HCT116 (cell line): ENCODE results near the gene PCGF2. TPM values are rescaled to one million over a fixed set of nuclear protein-coding genes. Genes with fewer than 3 reads are reported as not detected.

ENCODE experiments used
- ATAC-seq: fragments of 200-7000 bp; cut with Tn5 transposase; 2 replicates; pipeline ENCODE4 v1.9.1; 2020; ENCODE audit warnings: mild to moderate bottlenecking, moderate library complexity
- BruUV-seq: library from RNA; stranded (reverse); fragments of 400-500 nt; replicated peaks from 2 replicates; lab custom pipeline; 2021; lab: Mats Ljungman, UMichigan
- CTCF ChIA-PET: fragments of 300-600 bp; sonication (Branson Sonifier 250); formaldehyde crosslinking; loops from one replicate; lab custom pipeline; 2021; ENCODE audit warnings: antibody characterized with exemption; lab: Charles Lee
- POLR2A ChIA-PET: fragments of 300-600, 350-600 bp; sonication (Branson Sonifier 250); formaldehyde crosslinking; loops from one replicate; lab custom pipeline; 2021; ENCODE audit warnings: antibody characterized with exemption; lab: Charles Lee
- RAD21 ChIA-PET, 2 experiments: fragments of 300-600 bp; sonication (Branson Sonifier 250); formaldehyde crosslinking; loops; one replicate each; lab custom pipeline; 2023; ENCODE audit warnings: low total read pairs in 2 of 2; ENCODE audit not compliant: uncharacterized antibody in 2 of 2, unreplicated experiment in 2 of 2, low non-redundant PET in 1 of 2; lab: Charles Lee
- DNase-seq: peaks from one replicate; pipeline ENCODE4 v3.0.0-alpha.2; 2010; ENCODE audit warnings: low read depth, low spot score
- H2AFZ ChIP-seq: fragments of 200-600 bp; shearing (Covaris generic), sonication (generic); 2 replicates; pipeline ENCODE4 v1.6.1; 2017; ENCODE audit warnings: low read depth, mixed run types, mixed read lengths, antibody characterized with exemption, low read length; ENCODE audit not compliant: poor library complexity, severe bottlenecking
- H3K27ac ChIP-seq: 2 replicates; pipeline ENCODE4 v1.5.1; 2012; ENCODE audit warnings: low read depth, low read length
- H3K27me3 ChIP-seq: fragments of 200-600 bp; sonication (generic); 2 replicates; pipeline ENCODE4 v1.6.1; 2016; ENCODE audit warnings: mixed run types, low read length, mixed read lengths; ENCODE audit not compliant: insufficient read depth
- H3K36me3 ChIP-seq, 2 experiments: fragments of 200-500 bp in 1 of 2; fragments of 200-600 bp in 1 of 2; sonication (Bioruptor generic) in 1 of 2; sonication (generic) in 1 of 2; 2 replicates each; pipeline versions ENCODE4 v1.5.1 to v1.6.1; 2014 to 2016; ENCODE audit warnings: low read length in 2 of 2, inconsistent platforms in 1 of 2, mixed read lengths in 1 of 2, mixed run types in 1 of 2; ENCODE audit not compliant: insufficient read depth in 2 of 2, control insufficient read depth in 1 of 2
- H3K4me1 ChIP-seq, 2 experiments: fragments of 200-600 bp in 1 of 2; sonication (generic) in 1 of 2; 2 replicates each; pipeline versions ENCODE4 v1.5.1 to v1.6.1; 2012 to 2017; ENCODE audit warnings: low read length in 2 of 2, inconsistent platforms in 1 of 2, mild to moderate bottlenecking in 1 of 2, mixed read lengths in 1 of 2, mixed run types in 1 of 2, moderate library complexity in 1 of 2; ENCODE audit not compliant: insufficient read depth in 2 of 2, control insufficient read depth in 1 of 2
- H3K4me2 ChIP-seq: fragments of 200-600 bp; sonication (generic); 2 replicates; pipeline ENCODE4 v1.6.1; 2017; ENCODE audit warnings: mixed run types, low read length, mixed read lengths
- H3K4me3 ChIP-seq, 2 experiments: fragments of 200-600 bp in 1 of 2; sonication (generic) in 1 of 2; replicated peaks in 1 of 2; 2 replicates each; pipeline ENCODE4 v1.5.1; 2011 to 2016; ENCODE audit warnings: low read length in 2 of 2, control low read depth in 1 of 2, low read depth in 1 of 2, mild to moderate bottlenecking in 1 of 2, mixed read lengths in 1 of 2, mixed run types in 1 of 2
- H3K79me2 ChIP-seq: fragments of 200-600 bp; sonication (generic); 2 replicates; pipeline ENCODE4 v1.6.1; 2017; ENCODE audit warnings: mild to moderate bottlenecking, mixed run types, low read length, moderate library complexity, mixed read lengths; ENCODE audit not compliant: insufficient read depth
- H3K9ac ChIP-seq: fragments of 200-600 bp; sonication (generic); 2 replicates; pipeline ENCODE4 v1.6.1; 2016; ENCODE audit warnings: low read length, mixed read lengths
- H3K9me2 ChIP-seq: fragments of 200-600 bp; sonication (generic), shearing (Covaris generic); 2 replicates; pipeline ENCODE4 v1.6.1; 2017; ENCODE audit warnings: mixed run types, mild to moderate bottlenecking, moderate library complexity; ENCODE audit not compliant: insufficient read depth
- H3K9me3 ChIP-seq, 2 experiments: fragments of 200-500 bp in 1 of 2; fragments of 200-600 bp in 1 of 2; sonication (Bioruptor generic) in 1 of 2; sonication (generic) in 1 of 2; 2 replicates each; pipeline ENCODE4 v1.6.1; 2014 to 2017; ENCODE audit warnings: low read length in 2 of 2, mixed read lengths in 2 of 2, inconsistent platforms in 1 of 2, low read depth in 1 of 2, mild to moderate bottlenecking in 1 of 2, mixed run types in 1 of 2, moderate library complexity in 1 of 2; ENCODE audit not compliant: control insufficient read depth in 1 of 2, insufficient read depth in 1 of 2
- H4K20me1 ChIP-seq: fragments of 200-600 bp; sonication (generic), shearing (Covaris generic); 2 replicates; pipeline ENCODE4 v1.6.1; 2017; ENCODE audit warnings: mixed run types, mild to moderate bottlenecking, moderate library complexity; ENCODE audit not compliant: insufficient read depth
- CBX3 ChIP-seq: IDR thresholded peaks from 2 replicates; pipeline ENCODE4 v1.6.1; 2012; ENCODE audit warnings: low read depth
- EZH2 ChIP-seq: fragments of 200-600 bp; sonication (generic); IDR thresholded peaks from 2 replicates; pipeline ENCODE4 v1.6.1; 2017; ENCODE audit warnings: antibody characterized with exemption, mixed run types
- EZH2phosphoT487 ChIP-seq: fragments of 200-600 bp; IDR thresholded peaks from 2 replicates; pipeline ENCODE4 v1.6.1; 2018; ENCODE audit warnings: antibody characterized with exemption, borderline replicate concordance
- POLR2AphosphoS5 ChIP-seq: IDR thresholded peaks from 2 replicates; pipeline ENCODE4 v1.6.1; 2011; ENCODE audit warnings: mild to moderate bottlenecking, low read depth, low read length, moderate library complexity
- SIN3A ChIP-seq: IDR thresholded peaks from 2 replicates; pipeline ENCODE4 v1.6.1; 2012; ENCODE audit warnings: low read depth
- SP1 ChIP-seq: IDR thresholded peaks from 2 replicates; pipeline ENCODE4 v1.6.1; 2012; ENCODE audit warnings: low read depth
- YY1 ChIP-seq: IDR thresholded peaks from 2 replicates; pipeline ENCODE4 v1.6.1; 2011; ENCODE audit warnings: low read length, low read depth, moderate library complexity, mild to moderate bottlenecking; ENCODE audit not compliant: insufficient replicate concordance; ENCODE audit errors: extremely low read depth
- ZFX ChIP-seq: fragments of 450-650 bp; IDR thresholded peaks from 2 replicates; pipeline ENCODE4 v1.6.1; 2017
- ZNF274 ChIP-seq: fragments of 200-500 bp; sonication (Bioruptor generic); IDR thresholded peaks from 2 replicates; pipeline ENCODE4 v1.6.1; 2014; ENCODE audit warnings: mild to moderate bottlenecking, low read depth, low read length, inconsistent platforms
- intact Hi-C: fragments of 100-400 bp; cut with micrococcal nuclease; formaldehyde crosslinking; loops from 2 replicates; pipeline ENCODE4 v1.10.0; 2022
- total RNA-seq: library from RNA; stranded (reverse); gene quantifications from one replicate; pipeline ENCODE4 v1.2.1, GENCODE V29; 2021; ENCODE audit not compliant: unreplicated experiment
- TF ChIP-seq, protein P1 (sequence below): IDR thresholded peaks from 2 replicates; pipeline ENCODE4 v1.6.1; 2012; ENCODE audit warnings: low read depth
- TF ChIP-seq, protein P2 (sequence below): IDR thresholded peaks from 2 replicates; pipeline ENCODE4 v1.6.1; 2012
- TF ChIP-seq, protein P3 (sequence below): IDR thresholded peaks from 2 replicates; pipeline ENCODE4 v1.6.1; 2011; ENCODE audit warnings: mild to moderate bottlenecking, low read length, moderate library complexity; ENCODE audit not compliant: insufficient replicate concordance; ENCODE audit errors: extremely low read depth
- TF ChIP-seq, protein P4 (sequence below): IDR thresholded peaks from 2 replicates; pipeline ENCODE4 v1.6.1; 2012

The PCGF2 gene
- total RNA-seq, 1 experiment from 2014 or later = 64.6 TPM

DNA sequence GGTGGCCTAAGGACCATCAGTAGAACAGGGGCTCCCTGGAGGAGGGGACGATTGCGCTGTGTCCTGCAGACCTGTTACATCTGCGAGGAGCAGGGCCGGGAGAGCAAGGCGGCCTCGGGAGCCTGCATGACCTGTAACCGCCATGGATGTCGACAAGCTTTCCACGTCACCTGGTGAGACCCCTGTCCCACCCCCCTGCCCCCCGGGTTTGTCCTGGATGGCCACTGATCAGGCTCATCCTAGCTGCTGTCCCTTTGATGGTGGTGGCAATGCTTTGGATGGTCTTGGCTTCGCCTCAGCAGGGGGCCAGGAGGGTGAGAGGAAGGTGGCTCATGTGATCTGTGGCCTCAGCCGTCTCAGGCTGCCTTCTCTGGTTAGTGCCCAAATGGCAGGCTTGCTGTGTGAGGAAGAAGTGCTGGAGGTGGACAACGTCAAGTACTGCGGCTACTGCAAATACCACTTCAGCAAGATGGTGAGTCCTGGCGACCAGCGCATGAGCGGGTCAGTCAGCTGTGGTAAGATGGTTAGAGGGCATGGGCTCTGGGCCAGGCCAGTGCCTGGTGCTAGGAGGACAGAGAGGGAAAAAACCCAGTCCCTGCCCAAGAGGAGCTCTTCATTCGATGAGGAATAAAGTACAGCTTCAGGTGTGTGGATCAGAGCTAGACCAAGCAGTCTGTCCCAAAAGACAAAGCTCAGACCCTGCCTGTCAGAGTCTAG is 38.9 kb downstream of the PCGF2 start:
- H2AFZ ChIP-seq = no peak overlapping the region
- ATAC-seq (no peak), DNase-seq (no peak)
- CTCF ChIA-PET = no interaction called here
- H3K9me3 ChIP-seq = no peaks in the 10 kb centered on the region
- intact Hi-C loops = no loop called here
- TF ChIP-seq, protein P1, sequence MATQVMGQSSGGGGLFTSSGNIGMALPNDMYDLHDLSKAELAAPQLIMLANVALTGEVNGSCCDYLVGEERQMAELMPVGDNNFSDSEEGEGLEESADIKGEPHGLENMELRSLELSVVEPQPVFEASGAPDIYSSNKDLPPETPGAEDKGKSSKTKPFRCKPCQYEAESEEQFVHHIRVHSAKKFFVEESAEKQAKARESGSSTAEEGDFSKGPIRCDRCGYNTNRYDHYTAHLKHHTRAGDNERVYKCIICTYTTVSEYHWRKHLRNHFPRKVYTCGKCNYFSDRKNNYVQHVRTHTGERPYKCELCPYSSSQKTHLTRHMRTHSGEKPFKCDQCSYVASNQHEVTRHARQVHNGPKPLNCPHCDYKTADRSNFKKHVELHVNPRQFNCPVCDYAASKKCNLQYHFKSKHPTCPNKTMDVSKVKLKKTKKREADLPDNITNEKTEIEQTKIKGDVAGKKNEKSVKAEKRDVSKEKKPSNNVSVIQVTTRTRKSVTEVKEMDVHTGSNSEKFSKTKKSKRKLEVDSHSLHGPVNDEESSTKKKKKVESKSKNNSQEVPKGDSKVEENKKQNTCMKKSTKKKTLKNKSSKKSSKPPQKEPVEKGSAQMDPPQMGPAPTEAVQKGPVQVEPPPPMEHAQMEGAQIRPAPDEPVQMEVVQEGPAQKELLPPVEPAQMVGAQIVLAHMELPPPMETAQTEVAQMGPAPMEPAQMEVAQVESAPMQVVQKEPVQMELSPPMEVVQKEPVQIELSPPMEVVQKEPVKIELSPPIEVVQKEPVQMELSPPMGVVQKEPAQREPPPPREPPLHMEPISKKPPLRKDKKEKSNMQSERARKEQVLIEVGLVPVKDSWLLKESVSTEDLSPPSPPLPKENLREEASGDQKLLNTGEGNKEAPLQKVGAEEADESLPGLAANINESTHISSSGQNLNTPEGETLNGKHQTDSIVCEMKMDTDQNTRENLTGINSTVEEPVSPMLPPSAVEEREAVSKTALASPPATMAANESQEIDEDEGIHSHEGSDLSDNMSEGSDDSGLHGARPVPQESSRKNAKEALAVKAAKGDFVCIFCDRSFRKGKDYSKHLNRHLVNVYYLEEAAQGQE = no peak
- TF ChIP-seq YY1 = no peak
- no peak for TF ChIP-seq ZNF274
- TF ChIP-seq EZH2phosphoT487 = no peak
- TF ChIP-seq, protein P2, sequence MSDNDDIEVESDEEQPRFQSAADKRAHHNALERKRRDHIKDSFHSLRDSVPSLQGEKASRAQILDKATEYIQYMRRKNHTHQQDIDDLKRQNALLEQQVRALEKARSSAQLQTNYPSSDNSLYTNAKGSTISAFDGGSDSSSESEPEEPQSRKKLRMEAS = no peak
- no peak for TF ChIP-seq ZFX
- TF ChIP-seq, protein P3, sequence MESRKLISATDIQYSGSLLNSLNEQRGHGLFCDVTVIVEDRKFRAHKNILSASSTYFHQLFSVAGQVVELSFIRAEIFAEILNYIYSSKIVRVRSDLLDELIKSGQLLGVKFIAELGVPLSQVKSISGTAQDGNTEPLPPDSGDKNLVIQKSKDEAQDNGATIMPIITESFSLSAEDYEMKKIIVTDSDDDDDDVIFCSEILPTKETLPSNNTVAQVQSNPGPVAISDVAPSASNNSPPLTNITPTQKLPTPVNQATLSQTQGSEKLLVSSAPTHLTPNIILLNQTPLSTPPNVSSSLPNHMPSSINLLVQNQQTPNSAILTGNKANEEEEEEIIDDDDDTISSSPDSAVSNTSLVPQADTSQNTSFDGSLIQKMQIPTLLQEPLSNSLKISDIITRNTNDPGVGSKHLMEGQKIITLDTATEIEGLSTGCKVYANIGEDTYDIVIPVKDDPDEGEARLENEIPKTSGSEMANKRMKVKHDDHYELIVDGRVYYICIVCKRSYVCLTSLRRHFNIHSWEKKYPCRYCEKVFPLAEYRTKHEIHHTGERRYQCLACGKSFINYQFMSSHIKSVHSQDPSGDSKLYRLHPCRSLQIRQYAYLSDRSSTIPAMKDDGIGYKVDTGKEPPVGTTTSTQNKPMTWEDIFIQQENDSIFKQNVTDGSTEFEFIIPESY = no peak
- TF ChIP-seq CBX3 = no peak
- TF ChIP-seq EZH2 = no peak
- TF ChIP-seq SIN3A = no peak
- TF ChIP-seq SP1 = no peak
- TF ChIP-seq, protein P4, sequence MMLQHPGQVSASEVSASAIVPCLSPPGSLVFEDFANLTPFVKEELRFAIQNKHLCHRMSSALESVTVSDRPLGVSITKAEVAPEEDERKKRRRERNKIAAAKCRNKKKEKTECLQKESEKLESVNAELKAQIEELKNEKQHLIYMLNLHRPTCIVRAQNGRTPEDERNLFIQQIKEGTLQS = no peak
- no peak for TF ChIP-seq POLR2AphosphoS5
- H4K20me1 ChIP-seq = no peaks in the 10 kb centered on the region
- no peaks in the 10 kb centered on the region for H3K9me2 ChIP-seq
- H3K27ac ChIP-seq = no peak overlapping the region
- peaks cover 20 to 46% of the 10 kb centered on the region in 2 experiments; a peak in 3 of 4 replicates for H3K36me3 ChIP-seq
- no peak overlapping the region for H3K4me3 ChIP-seq
- peaks cover 8 to 20% of the 10 kb centered on the region in 2 experiments; a peak in 3 of 4 replicates for H3K4me1 ChIP-seq
- peaks cover 43% of the 10 kb centered on the region for H3K79me2 ChIP-seq
- RAD21 ChIA-PET = no interaction called here
- H3K9ac ChIP-seq = no peak overlapping the region
- H3K27me3 ChIP-seq = no peaks in the 10 kb centered on the region
- no TSS peak for BruUV-seq
- POLR2A ChIA-PET = no interaction called here
- H3K4me2 ChIP-seq = no peak overlapping the region
